GM12864 (cell line): Measurements from ENCODE around the gene RBMS3.

Experiments used
- DNase-seq: peaks from one replicate; pipeline ENCODE4 v3.0.0-alpha.2; 2011; ENCODE audit warnings: low read depth
- H3K4me3 ChIP-seq: 2 replicates; pipeline ENCODE4 v1.5.1; 2011; ENCODE audit warnings: mild to moderate bottlenecking, low read depth, low read length, control low read depth
- TF ChIP-seq, protein P1 (sequence below): IDR thresholded peaks from 2 replicates; pipeline ENCODE4 v1.5.1; 2011; ENCODE audit warnings: low read depth, mild to moderate bottlenecking, moderate library complexity, low read length, control low read depth, inconsistent platforms; ENCODE audit errors: missing control alignments

The RBMS3 gene

DNA sequence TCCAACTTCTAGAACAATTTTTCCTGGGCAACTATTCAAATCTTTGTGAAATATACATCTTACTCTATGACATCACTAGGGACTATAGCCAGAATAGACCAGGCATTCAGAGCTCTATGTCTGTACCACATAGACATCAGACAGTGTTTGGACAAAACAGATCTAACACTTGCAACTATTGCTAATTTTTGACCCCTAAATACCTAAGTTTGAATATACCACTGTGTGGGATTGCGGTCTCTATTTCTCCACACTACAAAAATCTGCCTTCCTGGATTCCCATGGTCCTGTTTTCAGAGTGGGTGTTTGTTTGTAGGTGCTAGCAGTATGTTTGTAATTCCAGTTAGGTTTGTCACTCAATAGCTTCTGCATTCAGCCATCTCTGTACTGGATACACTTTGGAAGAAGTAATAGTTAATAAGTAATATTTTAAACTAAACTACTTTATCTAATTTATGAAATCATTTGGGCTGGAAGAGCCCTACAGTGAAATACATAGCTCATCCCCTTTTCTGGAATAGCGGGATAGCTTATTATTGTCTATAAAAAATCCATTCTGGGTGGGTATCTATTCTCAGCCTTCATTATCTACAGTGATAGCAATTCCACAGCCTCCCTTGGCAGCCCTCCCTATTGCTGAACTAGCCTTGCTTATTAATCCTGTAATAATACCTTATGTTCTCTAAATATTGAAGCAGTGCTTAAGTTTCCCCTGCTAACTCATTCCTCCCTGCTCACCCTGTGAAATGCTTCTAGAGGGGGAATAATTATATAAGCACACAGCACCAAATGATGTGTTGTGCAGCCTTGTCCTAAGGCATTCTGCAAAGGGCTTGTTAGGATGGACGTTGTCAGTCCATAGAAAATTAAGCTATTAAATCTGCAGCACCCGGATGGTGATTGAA, 49.4 kb downstream of the RBMS3 start:
- no peak for DNase-seq
- TF ChIP-seq, protein P1, sequence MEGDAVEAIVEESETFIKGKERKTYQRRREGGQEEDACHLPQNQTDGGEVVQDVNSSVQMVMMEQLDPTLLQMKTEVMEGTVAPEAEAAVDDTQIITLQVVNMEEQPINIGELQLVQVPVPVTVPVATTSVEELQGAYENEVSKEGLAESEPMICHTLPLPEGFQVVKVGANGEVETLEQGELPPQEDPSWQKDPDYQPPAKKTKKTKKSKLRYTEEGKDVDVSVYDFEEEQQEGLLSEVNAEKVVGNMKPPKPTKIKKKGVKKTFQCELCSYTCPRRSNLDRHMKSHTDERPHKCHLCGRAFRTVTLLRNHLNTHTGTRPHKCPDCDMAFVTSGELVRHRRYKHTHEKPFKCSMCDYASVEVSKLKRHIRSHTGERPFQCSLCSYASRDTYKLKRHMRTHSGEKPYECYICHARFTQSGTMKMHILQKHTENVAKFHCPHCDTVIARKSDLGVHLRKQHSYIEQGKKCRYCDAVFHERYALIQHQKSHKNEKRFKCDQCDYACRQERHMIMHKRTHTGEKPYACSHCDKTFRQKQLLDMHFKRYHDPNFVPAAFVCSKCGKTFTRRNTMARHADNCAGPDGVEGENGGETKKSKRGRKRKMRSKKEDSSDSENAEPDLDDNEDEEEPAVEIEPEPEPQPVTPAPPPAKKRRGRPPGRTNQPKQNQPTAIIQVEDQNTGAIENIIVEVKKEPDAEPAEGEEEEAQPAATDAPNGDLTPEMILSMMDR = no peak
- H3K4me3 ChIP-seq = no peak overlapping the region

GRCh38 chr3:29331035-29331434, 50.2 kb downstream of the RBMS3 start:
- DNase-seq = no peak
- TF ChIP-seq, protein P1 = no peak
- H3K4me3 ChIP-seq = no peak overlapping the region

DNA sequence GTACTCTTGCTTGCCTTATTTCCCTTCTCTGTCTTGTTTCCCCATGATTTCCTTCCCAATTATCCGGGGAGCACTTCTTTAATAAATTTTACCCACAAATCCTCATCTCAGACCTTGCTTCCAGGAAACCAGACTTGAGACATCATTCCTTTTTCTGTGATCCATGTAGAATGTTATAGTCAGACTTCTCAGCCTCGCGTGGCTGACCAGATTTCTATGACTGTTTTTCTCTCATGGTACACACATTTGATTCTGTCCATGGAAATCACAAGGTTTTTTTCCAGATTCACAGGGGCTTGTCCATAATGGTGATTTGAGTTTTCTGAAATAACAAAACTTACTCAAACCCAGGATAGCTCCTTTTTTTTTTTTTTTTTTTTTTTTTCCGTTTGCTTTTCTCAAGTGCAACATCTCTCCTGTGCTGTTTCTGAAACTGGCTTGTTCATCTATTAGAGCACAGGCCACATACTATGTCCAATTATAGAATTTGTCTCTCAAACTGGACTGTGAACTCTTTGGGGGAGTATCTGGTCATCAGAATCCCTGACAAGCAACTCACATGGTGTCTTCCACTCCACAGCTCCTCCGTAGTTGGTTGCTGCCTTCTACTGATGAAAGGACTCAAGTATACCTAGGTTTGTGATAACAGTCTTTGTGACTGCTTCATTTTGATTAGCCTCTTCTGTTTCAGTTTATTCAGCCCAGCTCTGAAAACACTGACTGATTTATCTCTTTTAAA, 50.8 kb downstream of the RBMS3 start:
- no peak for DNase-seq
- no peak overlapping the region for H3K4me3 ChIP-seq
- TF ChIP-seq, protein P1 = no peak

- no peak overlapping the region for H3K4me3 ChIP-seq
- no peak for DNase-seq
- TF ChIP-seq, protein P1 = no peak
Observed at GRCh38 chr3:29332195-29332637, 51.3 kb downstream of the RBMS3 start.

DNA sequence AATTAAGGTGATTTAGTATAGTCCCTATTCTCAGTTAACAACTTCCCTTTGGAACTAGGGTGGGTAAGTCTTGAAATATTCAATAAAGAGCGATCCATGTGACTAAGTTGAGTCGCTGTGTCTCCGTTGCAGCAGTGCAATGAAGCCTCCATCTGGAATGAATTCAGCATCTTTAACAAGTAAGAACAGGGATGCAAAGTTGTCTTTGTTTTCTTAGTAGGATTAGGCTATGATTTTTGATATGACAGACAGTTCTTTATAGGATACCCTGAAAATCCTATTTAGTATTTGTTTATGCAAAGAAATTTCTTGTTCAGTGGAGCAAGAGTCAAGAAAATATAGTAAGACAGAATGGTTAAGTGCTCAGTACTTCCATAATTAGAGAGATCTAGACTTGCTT, 52.7 kb downstream of the RBMS3 start:
- DNase-seq = no peak
- TF ChIP-seq, protein P1 = no peak
- no peak overlapping the region for H3K4me3 ChIP-seq

DNA sequence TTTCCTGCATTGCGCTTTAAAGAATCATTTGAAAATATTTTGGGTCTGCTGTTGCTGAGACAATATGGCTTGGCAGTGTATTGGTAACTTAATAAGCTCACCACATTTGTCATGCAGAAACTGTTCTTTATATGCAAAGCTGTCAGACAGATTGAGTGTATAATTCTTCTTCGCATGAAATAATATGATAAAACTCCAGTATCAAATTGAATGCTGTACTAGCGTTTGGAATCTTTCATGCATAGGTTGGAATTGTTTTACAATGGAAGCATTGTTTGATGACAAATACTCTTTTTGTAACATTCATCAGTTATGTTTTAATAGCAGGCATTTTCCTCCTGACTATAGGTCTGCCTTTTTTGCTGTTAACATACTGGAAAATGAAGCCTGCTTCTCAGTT, 53.8 kb downstream of the RBMS3 start:
- no peak for DNase-seq
- TF ChIP-seq, protein P1 = no peak
- H3K4me3 ChIP-seq = no peak overlapping the region
